Ovary (tissue), 3 donors: ENCODE data around the gene OPCML.

Experiments
- EP300 ChIP-seq: sonication (generic); formaldehyde crosslinking; IDR thresholded peaks from one replicate; pipeline ENCODE4 v1.6.1; 2017; ENCODE audit warnings: antibody characterized with exemption
- POLR2A ChIP-seq: fragments of 450-650 bp; IDR thresholded peaks from one replicate; pipeline ENCODE4 v1.6.1; 2017; ENCODE audit warnings: antibody characterized with exemption, mild to moderate bottlenecking, moderate library complexity
- TF ChIP-seq, protein P1 (sequence below), 3 donors: fragments of 450-650 bp in 2 of 3; fragments of 200-600 bp in 1 of 3; IDR thresholded peaks; one replicate each; pipeline versions ENCODE4 v1.5.1 to v1.8.0; 2016 to 2022; ENCODE audit warnings: antibody characterized with exemption in 3 of 3, mild to moderate bottlenecking in 1 of 3
- donor health status: DM: no; HTN: no; CAD: no.

DNA sequence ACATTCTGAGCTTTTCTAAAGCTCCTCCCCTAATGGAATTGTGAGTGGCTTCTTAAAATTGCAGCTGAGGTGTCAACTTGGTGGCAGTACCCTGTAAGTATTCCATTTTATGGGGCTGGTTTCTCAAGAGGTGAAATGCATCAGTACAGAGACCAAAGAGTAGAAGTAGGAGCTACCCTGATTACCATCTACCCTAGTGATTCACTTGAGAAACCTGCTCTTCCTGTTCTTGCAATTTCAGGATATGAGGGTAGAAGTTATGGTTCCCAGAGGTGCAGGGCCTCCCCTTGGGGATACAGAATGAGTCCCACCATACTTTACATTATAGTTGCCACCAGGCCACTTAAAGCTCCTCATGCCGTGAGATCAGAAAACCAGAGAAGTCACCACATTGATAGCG is 944.6 kb downstream of the OPCML start:
- TF ChIP-seq POLR2A (no peak), EP300 (no peak)
- TF ChIP-seq, protein P1, sequence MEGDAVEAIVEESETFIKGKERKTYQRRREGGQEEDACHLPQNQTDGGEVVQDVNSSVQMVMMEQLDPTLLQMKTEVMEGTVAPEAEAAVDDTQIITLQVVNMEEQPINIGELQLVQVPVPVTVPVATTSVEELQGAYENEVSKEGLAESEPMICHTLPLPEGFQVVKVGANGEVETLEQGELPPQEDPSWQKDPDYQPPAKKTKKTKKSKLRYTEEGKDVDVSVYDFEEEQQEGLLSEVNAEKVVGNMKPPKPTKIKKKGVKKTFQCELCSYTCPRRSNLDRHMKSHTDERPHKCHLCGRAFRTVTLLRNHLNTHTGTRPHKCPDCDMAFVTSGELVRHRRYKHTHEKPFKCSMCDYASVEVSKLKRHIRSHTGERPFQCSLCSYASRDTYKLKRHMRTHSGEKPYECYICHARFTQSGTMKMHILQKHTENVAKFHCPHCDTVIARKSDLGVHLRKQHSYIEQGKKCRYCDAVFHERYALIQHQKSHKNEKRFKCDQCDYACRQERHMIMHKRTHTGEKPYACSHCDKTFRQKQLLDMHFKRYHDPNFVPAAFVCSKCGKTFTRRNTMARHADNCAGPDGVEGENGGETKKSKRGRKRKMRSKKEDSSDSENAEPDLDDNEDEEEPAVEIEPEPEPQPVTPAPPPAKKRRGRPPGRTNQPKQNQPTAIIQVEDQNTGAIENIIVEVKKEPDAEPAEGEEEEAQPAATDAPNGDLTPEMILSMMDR (IDR thresholded peaks at IDR 0.05): no peak
